Ishikawa (cell line): ENCODE results near the gene ZMYND10.

Source experiments
- CEBPB ChIP-seq: IDR thresholded peaks from 2 replicates; pipeline ENCODE4 v1.6.1; 2012
- CREB1 ChIP-seq: IDR thresholded peaks from 2 replicates; pipeline ENCODE4 v1.6.1; 2012; ENCODE audit warnings: low read depth
- EGR1 ChIP-seq: IDR thresholded peaks from 2 replicates; pipeline ENCODE4 v1.6.1; 2012
- EP300 ChIP-seq: IDR thresholded peaks from 2 replicates; pipeline ENCODE4 v1.6.1; 2012; ENCODE audit warnings: borderline replicate concordance
- FOXM1 ChIP-seq: IDR thresholded peaks from 2 replicates; pipeline ENCODE4 v1.6.1; 2012; ENCODE audit warnings: low read depth, borderline replicate concordance
- MAX ChIP-seq: IDR thresholded peaks from 2 replicates; pipeline ENCODE4 v1.6.1; 2012
- NFIC ChIP-seq: IDR thresholded peaks from 2 replicates; pipeline ENCODE4 v1.6.1; 2012
- RAD21 ChIP-seq: IDR thresholded peaks from 2 replicates; pipeline ENCODE4 v1.6.1; 2012; ENCODE audit warnings: low read depth
- REST ChIP-seq: IDR thresholded peaks from 2 replicates; pipeline ENCODE4 v1.6.1; 2012; ENCODE audit warnings: low read depth, mild to moderate bottlenecking
- TAF1 ChIP-seq: IDR thresholded peaks from 2 replicates; pipeline ENCODE4 v1.6.1; 2012; ENCODE audit warnings: low read depth, mild to moderate bottlenecking
- TCF12 ChIP-seq: IDR thresholded peaks from 2 replicates; pipeline ENCODE4 v1.6.1; 2012; ENCODE audit warnings: low read depth
- TEAD4 ChIP-seq: IDR thresholded peaks from 2 replicates; pipeline ENCODE4 v1.6.1; 2012
- USF1 ChIP-seq: IDR thresholded peaks from 2 replicates; pipeline ENCODE4 v1.6.1; 2012
- YY1 ChIP-seq: IDR thresholded peaks from 2 replicates; pipeline ENCODE4 v1.6.1; 2012; ENCODE audit warnings: low read depth
- ZBTB7A ChIP-seq: IDR thresholded peaks from 2 replicates; pipeline ENCODE4 v1.6.1; 2012; ENCODE audit warnings: low read depth

The ZMYND10 gene

GRCh38 chr3:50353245-50354004 lies 7.9 kb upstream of the ZMYND10 start:
- TF ChIP-seq YY1 (no peak), REST (no peak), FOXM1 (no peak), CEBPB (no peak), TCF12 (no peak), MAX (no peak), RAD21 (no peak), EGR1 (no peak), TEAD4 (no peak), NFIC (no peak), TAF1 (no peak), EP300 (no peak)

- no peak for TF ChIP-seq REST
- no peak for TF ChIP-seq TEAD4
- TF ChIP-seq YY1, result no peak
- TF ChIP-seq USF1, result no peak
- no peak for TF ChIP-seq CREB1
- TF ChIP-seq FOXM1, result no peak
- no peak for TF ChIP-seq NFIC
- no peak for TF ChIP-seq TAF1
- no peak for TF ChIP-seq EP300
- no peak for TF ChIP-seq CEBPB
- no peak for TF ChIP-seq RAD21
- TF ChIP-seq TCF12, result no peak
Observed at GRCh38 chr3:50352781-50353180, 7.2 kb upstream of the ZMYND10 start.

- no peak for TF ChIP-seq CREB1
- no peak for TF ChIP-seq FOXM1
- TF ChIP-seq ZBTB7A, result no peak
- TF ChIP-seq TAF1, result no peak
- no peak for TF ChIP-seq RAD21
- TF ChIP-seq CEBPB, result no peak
- TF ChIP-seq TCF12, result no peak
- TF ChIP-seq MAX, result no peak
- no peak for TF ChIP-seq REST
- no peak for TF ChIP-seq USF1
- no peak for TF ChIP-seq YY1
- no peak for TF ChIP-seq EP300
- TF ChIP-seq NFIC, result no peak
- TF ChIP-seq EGR1, result no peak
Observed at GRCh38 chr3:50351323-50351697, 5.8 kb upstream of the ZMYND10 start.

- TF ChIP-seq EP300 (no peak), YY1 (0 out of 2 replicates have a peak, but pooled peaks have one; percentile 44), USF1 (no peak), TAF1 (peak; percentile 73), MAX (peak; percentile 99), CEBPB (no peak), CREB1 (peak; percentile 84), FOXM1 (no peak), NFIC (no peak), TCF12 (peak; percentile 70), RAD21 (no peak)
Observed at GRCh38 chr3:50350527-50351322, 5.2 kb upstream of the ZMYND10 start, which contains the start of the genes CYB561D2 and NPRL2. TSS of gene CYB561D2 (plus strand) at chr3:50350862. CDS start at chr3:50351434, 572 bp downstream. TSS of gene NPRL2 (minus strand) at chr3:50350775. CDS start at chr3:50350652, 123 bp downstream.
